ENCODE data around the gene CLCA2.

- TF ChIP-seq CTCF (IDR thresholded peaks at IDR 0.05) = no peak
- no peak for TF ChIP-seq POLR2A (IDR thresholded peaks at IDR 0.05)
These were observed 58.0 kb downstream of the CLCA2 start for GRCh38 chr1:86481966-86482365.

Data from gastroesophageal sphincter (tissue), 3 donors.